HG02763 (cell line): Measurements from ENCODE around the gene ATG16L2.
"Not testable (repeated sequence)": the region's sequence is repeated elsewhere in the genome, so short reads cannot be mapped to it uniquely, and the experiment has no call there.

Experiments
- ATAC-seq: cut with Tn5 transposase; IDR thresholded peaks from one replicate; pipeline ENCODE4 v1.9.1; 2021; ENCODE audit warnings: mild to moderate bottlenecking, moderate library complexity; ENCODE audit not compliant: unreplicated experiment

The ATG16L2 gene

GRCh38 chr11:72821920-72822799 is 7.9 kb downstream of the ATG16L2 start:
- peak; percentile 49 for ATAC-seq

GRCh38 chr11:72823105-72823804 is 9.0 kb downstream of the ATG16L2 start:
- no peak for ATAC-seq

- ATAC-seq: no peak
These were observed 9.8 kb downstream of the ATG16L2 start for GRCh38 chr11:72824020-72824419.

- no peak for ATAC-seq
These were observed 10.7 kb downstream of the ATG16L2 start for GRCh38 chr11:72824811-72825505.

GRCh38 chr11:72825661-72826060 is 11.4 kb downstream of the ATG16L2 start:
- ATAC-seq: no peak

- no peak for ATAC-seq
These were observed 12.2 kb downstream of the ATG16L2 start for GRCh38 chr11:72826191-72826941.

- ATAC-seq: no peak
These were observed 12.8 kb downstream of the ATG16L2 start for GRCh38 chr11:72826942-72827480.

- ATAC-seq: not testable (repeated sequence)
These were observed 13.4 kb downstream of the ATG16L2 start for GRCh38 chr11:72827656-72828055.

GRCh38 chr11:72828081-72828567 is 13.9 kb downstream of the ATG16L2 start:
- no peak for ATAC-seq

- no peak for ATAC-seq
These were observed 14.5 kb downstream of the ATG16L2 start for GRCh38 chr11:72828692-72829101.

- ATAC-seq: no peak
These were observed 15.0 kb downstream of the ATG16L2 start for GRCh38 chr11:72829178-72829577.

GRCh38 chr11:72829884-72830533 is 15.8 kb downstream of the ATG16L2 start:
- ATAC-seq: no peak

GRCh38 chr11:72831521-72832300 is 17.5 kb downstream of the ATG16L2 start:
- ATAC-seq: no peak

- no peak for ATAC-seq
These were observed 18.3 kb downstream of the ATG16L2 start for GRCh38 chr11:72832301-72833082.

- ATAC-seq: no peak
These were observed 19.0 kb downstream of the ATG16L2 start for GRCh38 chr11:72833083-72833733.

- ATAC-seq: no peak
These were observed 19.7 kb downstream of the ATG16L2 start for GRCh38 chr11:72833811-72834493.

GRCh38 chr11:72834905-72835304 is 20.7 kb downstream of the ATG16L2 start:
- ATAC-seq: no peak
